GM18858 (cell line): ENCODE results near the gene CYP11A1.
A peak's percentile ranks its signal among the peaks of the same experiment; 100 is the strongest.
"Not testable (repeated sequence)": the region's sequence is repeated elsewhere in the genome, so short reads cannot be mapped to it uniquely, and the experiment has no call there.

Source experiments
- ATAC-seq: cut with Tn5 transposase; IDR thresholded peaks from one replicate; pipeline ENCODE4 v1.9.1; 2021; ENCODE audit not compliant: unreplicated experiment

CYP11A1 gene

GRCh38 chr15:74376226-74376625 lies 8.8 kb upstream of the CYP11A1 start:
- ATAC-seq = no peak

- ATAC-seq = no peak
Measured at GRCh38 chr15:74375303-74375693, 7.9 kb upstream of the CYP11A1 start.

GRCh38 chr15:74374648-74375302 lies 7.3 kb upstream of the CYP11A1 start:
- ATAC-seq = no peak

- ATAC-seq = peak; percentile 45
Measured at GRCh38 chr15:74373731-74374647, 6.5 kb upstream of the CYP11A1 start.

- ATAC-seq = no peak
Measured at GRCh38 chr15:74373056-74373650, 5.7 kb upstream of the CYP11A1 start.

DNA sequence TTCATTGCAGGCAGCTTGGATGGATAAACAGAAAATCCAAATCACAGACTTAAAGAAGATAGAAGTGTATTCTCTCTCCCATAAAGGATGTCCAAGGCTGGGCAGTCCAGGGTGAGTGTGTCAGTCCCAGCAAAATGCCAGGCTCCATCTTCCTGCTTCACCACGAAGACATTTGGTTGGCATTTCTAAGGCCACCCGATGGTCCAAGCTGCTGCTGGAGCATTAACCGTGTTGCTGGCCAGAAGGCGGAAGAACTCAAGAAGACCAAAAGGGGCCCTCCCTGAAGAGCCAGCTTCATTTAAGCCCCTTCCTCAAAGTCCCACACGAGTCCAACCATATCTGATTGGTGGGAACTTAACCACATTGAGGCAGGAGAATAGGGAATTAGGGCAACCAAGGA lies 3.0 kb upstream of the CYP11A1 start:
- ATAC-seq = no peak

GRCh38 chr15:74369756-74370155 lies 2.3 kb upstream of the CYP11A1 start:
- no peak for ATAC-seq

- ATAC-seq = no peak
Measured at GRCh38 chr15:74369084-74369745, 1.8 kb upstream of the CYP11A1 start.

GRCh38 chr15:74368121-74368520 lies 675 bp upstream of the CYP11A1 start:
- no peak for ATAC-seq

GRCh38 chr15:74365598-74366445 lies 1.6 kb downstream of the CYP11A1 start:
- no peak for ATAC-seq

DNA sequence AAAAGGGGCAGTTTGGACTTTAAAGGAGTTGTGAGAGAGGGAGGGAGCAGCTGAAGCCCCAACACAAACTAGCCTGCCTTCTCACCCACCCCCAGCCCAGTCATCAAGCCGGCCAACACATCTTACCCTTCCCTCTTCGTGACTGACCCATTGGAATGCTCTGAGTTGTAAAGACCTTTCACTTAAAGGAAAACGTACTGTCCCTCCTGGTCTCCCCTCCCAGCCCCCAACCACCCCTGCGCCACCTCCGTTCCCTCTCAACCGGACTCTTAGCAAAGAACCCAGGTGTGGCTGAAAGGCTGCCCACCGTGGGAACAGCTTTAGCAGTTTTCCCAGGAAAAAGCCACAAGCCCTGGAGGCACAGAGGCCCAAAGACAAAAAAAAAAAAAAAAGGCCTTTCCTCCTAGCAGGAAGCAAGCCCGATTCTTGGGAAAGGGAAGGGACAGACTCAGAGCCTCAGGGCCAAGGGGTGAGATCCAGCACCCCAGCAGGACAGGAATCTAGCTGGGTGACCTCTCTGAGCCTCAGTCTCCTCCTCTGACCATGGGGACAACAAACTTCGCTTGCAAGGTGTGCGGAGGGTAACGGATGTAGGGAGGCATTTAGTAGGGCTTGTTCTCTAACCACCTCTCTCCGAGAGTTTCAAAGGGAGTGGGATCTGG lies 2.4 kb downstream of the CYP11A1 start:
- ATAC-seq = no peak

GRCh38 chr15:74362482-74362881 lies 5.0 kb downstream of the CYP11A1 start:
- ATAC-seq = no peak

DNA sequence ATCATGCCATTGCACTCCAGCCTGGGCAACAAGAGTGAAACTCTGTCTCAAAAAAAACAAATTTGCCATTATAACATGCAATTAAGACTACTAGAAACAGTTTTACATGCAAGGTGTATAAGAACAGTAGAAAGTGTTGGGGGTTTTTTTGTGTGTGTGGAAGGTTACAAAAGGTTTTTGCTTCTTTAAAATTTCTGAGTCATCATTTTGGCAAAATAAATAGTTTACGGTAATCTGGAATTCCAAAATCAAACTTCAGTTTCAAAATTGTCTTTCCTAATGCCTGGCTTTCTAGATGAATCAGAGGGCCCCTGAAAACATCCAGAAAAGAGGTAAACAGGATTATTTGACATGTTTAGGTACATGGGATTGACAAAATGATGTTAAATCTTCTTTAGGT lies 6.6 kb downstream of the CYP11A1 start:
- not testable (repeated sequence) for ATAC-seq

DNA sequence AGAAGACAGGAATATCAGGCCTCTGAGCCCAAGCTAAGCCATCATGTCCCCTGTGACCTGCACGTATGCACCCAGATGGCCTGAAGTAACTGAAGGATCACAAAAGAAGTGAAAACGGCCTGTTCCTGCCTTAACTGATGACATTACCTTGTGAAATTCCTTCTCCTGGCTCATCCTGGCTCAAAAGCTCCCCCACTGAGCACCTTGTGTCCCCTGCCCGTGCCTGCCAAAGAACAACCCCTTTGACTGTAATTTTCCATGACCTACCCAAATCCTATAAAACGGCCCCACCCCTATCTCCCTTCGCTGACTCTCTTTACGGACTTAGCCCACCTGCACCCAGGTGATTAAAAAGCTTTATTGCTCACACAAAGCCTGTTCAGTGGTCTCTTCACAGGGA lies 8.1 kb downstream of the CYP11A1 start:
- not testable (repeated sequence) for ATAC-seq

GRCh38 chr15:74357514-74357913 lies 9.9 kb downstream of the CYP11A1 start:
- not testable (repeated sequence) for ATAC-seq

GRCh38 chr15:74356050-74356449 lies 11.4 kb downstream of the CYP11A1 start:
- not testable (repeated sequence) for ATAC-seq

DNA sequence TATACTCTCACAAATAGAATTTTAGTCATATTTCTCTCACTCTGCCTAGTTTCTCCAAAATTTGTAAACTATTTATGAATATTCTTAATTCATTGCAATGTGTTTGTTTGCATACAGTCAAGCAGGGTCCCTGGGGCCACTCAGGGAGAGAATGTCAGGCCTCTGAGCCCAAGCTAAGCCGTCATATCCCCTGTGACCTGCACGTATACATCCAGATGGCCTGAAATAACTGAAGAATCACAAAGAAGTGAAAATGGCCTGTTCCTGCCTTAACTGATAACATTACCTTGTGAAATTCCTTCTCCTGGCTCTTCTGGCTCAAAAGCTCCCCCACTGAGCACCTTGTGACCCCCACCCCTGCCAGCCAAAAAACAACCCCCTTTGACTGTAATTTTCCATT lies 13.5 kb downstream of the CYP11A1 start:
- ATAC-seq = not testable (repeated sequence)

- no peak for ATAC-seq
Measured at GRCh38 chr15:74352393-74352910, 15.0 kb downstream of the CYP11A1 start.

GRCh38 chr15:74351670-74352069 lies 15.8 kb downstream of the CYP11A1 start:
- no peak for ATAC-seq
